Sigmoid colon (tissue), 7 donors: ENCODE results near the gene SACM1L. TPM values are rescaled to one million over a fixed set of nuclear protein-coding genes. Genes with fewer than 3 reads are reported as not detected.

ENCODE experiments used
- DNase-seq: peaks from one replicate; pipeline ENCODE4 v3.0.0-alpha.2; 2019
- H3K27ac ChIP-seq, 4 donors: fragments of 200-600 bp; sonication (generic); one replicate each; pipeline ENCODE4 v1.5.1; 2016 to 2019; ENCODE audit warnings: mild to moderate bottlenecking in 1 of 4
- H3K27me3 ChIP-seq, 3 donors: fragments of 200-600 bp; sonication (generic); one replicate each; pipeline ENCODE4 v1.5.1; 2019; ENCODE audit warnings: mild to moderate bottlenecking in 1 of 3
- H3K36me3 ChIP-seq, 4 donors: fragments of 200-600 bp; sonication (generic); one replicate each; pipeline ENCODE4 v1.5.1; 2016 to 2019
- H3K4me1 ChIP-seq, 4 donors: fragments of 200-600 bp; sonication (generic); one replicate each; pipeline ENCODE4 v1.5.1; 2017 to 2019
- H3K4me3 ChIP-seq, 4 donors: fragments of 200-600 bp; sonication (generic); one replicate each; pipeline ENCODE4 v1.5.1; 2017 to 2019; ENCODE audit warnings: mild to moderate bottlenecking in 2 of 4, moderate library complexity in 1 of 4
- H3K9me3 ChIP-seq, 4 donors: fragments of 200-600 bp in 3 of 4; sonication (generic) in 3 of 4; one replicate each; pipeline versions ENCODE4 v1.5.1 to v1.6.1; 2013 to 2019
- CTCF ChIP-seq, 4 experiments: fragments of 450-650 bp in 3 of 4; fragments of 200-600 bp in 1 of 4; IDR thresholded peaks; one replicate each; pipeline ENCODE4 v1.5.1; 2016 to 2019; ENCODE audit warnings: antibody characterized with exemption in 4 of 4, mild to moderate bottlenecking in 3 of 4, moderate library complexity in 2 of 4
- EP300 ChIP-seq, 4 donors: sonication (generic); formaldehyde crosslinking; IDR thresholded peaks; one replicate each; pipeline ENCODE4 v1.6.1; 2017; ENCODE audit warnings: antibody characterized with exemption in 4 of 4
- POLR2A ChIP-seq, 2 donors: fragments of 450-650 bp; IDR thresholded peaks; one replicate each; pipeline ENCODE4 v1.6.1; 2016; ENCODE audit warnings: antibody characterized with exemption in 2 of 2, mild to moderate bottlenecking in 2 of 2, moderate library complexity in 2 of 2
- POLR2AphosphoS5 ChIP-seq, 4 donors: sonication (generic); formaldehyde crosslinking; IDR thresholded peaks; one replicate each; pipeline ENCODE4 v1.6.1; 2017; ENCODE audit warnings: antibody characterized with exemption in 4 of 4
- WGBS, 2 donors: extraction: QIAGEN DNeasy Blood & Tissue Kit; methylation state at CpG; one replicate each; pipeline ENCODE4 v1.1.7; 2013; 5-methylcytosine and 5-hydroxymethylcytosine counted together
- intact Hi-C: fragments of 100-400 bp; cut with DNase I; formaldehyde crosslinking; loops from one replicate; pipeline ENCODE4 v1.15.1; 2023
- polyA plus RNA-seq, 3 donors: library from polyadenylated mRNA; stranded (reverse); fragments of 200-250 nt; gene quantifications; one replicate each; pipeline ENCODE4 v1.2.3, GENCODE V29; 2013
- total RNA-seq, 4 donors: library from RNA; depleted of rRNA; stranded (reverse); fragments of >200 nt; gene quantifications; one replicate each; pipeline ENCODE4 v1.1.0, GENCODE V29; 2016
- donor health status: healthy with polysubstance abuse.
- donor health status: Bipolar disorder and iron deficiency.
- donor health status: healthy.

The SACM1L gene
- total and polyA plus RNA-seq, 7 donors: 21.6 to 44.6 (median 38.5) TPM

GRCh38 chr3:45763303-45763675, 74.1 kb downstream of the SACM1L start:
- intact Hi-C loops: loop anchor here (5.0 to 10.0 kb wide), 3 partner anchors 79 to 682 kb away; partner anchors contain the start of gene LZTFL1
- TF ChIP-seq CTCF (IDR thresholded peaks at IDR 0.05) (no peak), POLR2A (IDR thresholded peaks at IDR 0.05) (no peak), POLR2AphosphoS5 (IDR thresholded peaks at IDR 0.05) (no peak), EP300 (IDR thresholded peaks at IDR 0.05) (no peak)
- Histone ChIP-seq H3K36me3 (no peaks in the 10 kb centered on the region), H3K4me3 (no peak overlapping the region), H3K9me3 (no peaks in the 10 kb centered on the region), H3K4me1 (peaks cover 0 to 5% (median 0%) of the 10 kb centered on the region in 4 donors), H3K27ac (no peak overlapping the region), H3K27me3 (no peaks in the 10 kb centered on the region)
- DNase-seq: no peak
- 95% methylated on average over 5 of the region's 5 CpGs for WGBS, 2 donors

GRCh38 chr3:45765266-45765851, 76.2 kb downstream of the SACM1L start:
- Histone ChIP-seq H3K4me1 (peaks cover 0 to 5% (median 0%) of the 10 kb centered on the region in 4 donors), H3K36me3 (no peaks in the 10 kb centered on the region), H3K27ac (no peak overlapping the region), H3K9me3 (no peaks in the 10 kb centered on the region), H3K4me3 (no peak overlapping the region), H3K27me3 (no peaks in the 10 kb centered on the region)
- intact Hi-C loops: loop anchor here (10.0 kb wide), 1 partner anchor 679 kb away; no protein-coding TSS in a partner anchor
- TF ChIP-seq CTCF (IDR thresholded peaks at IDR 0.05) (no peak), EP300 (IDR thresholded peaks at IDR 0.05) (no peak), POLR2A (IDR thresholded peaks at IDR 0.05) (no peak), POLR2AphosphoS5 (IDR thresholded peaks at IDR 0.05) (no peak)
- 94 to 95% methylated on average over 9 of the region's 9 CpGs for WGBS, 2 donors
- no peak for DNase-seq

GRCh38 chr3:45765958-45766357, 76.8 kb downstream of the SACM1L start:
- no peaks in the 10 kb centered on the region for H3K27me3 ChIP-seq
- H3K4me3 ChIP-seq: no peak overlapping the region
- no peak for DNase-seq
- WGBS, 2 donors: 89% methylated on average over 8 of the region's 8 CpGs
- intact Hi-C loops: loop anchor here (10.0 kb wide), 1 partner anchor 679 kb away; no protein-coding TSS in a partner anchor
- H3K4me1 ChIP-seq: peaks cover 0 to 5% (median 0%) of the 10 kb centered on the region in 4 donors
- TF ChIP-seq POLR2AphosphoS5 (IDR thresholded peaks at IDR 0.05) (no peak), CTCF (IDR thresholded peaks at IDR 0.05) (no peak), POLR2A (IDR thresholded peaks at IDR 0.05) (no peak), EP300 (IDR thresholded peaks at IDR 0.05) (no peak)
- no peaks in the 10 kb centered on the region for H3K9me3 ChIP-seq
- H3K27ac ChIP-seq: no peak overlapping the region
- H3K36me3 ChIP-seq: no peaks in the 10 kb centered on the region

GRCh38 chr3:45771166-45771775, 82.1 kb downstream of the SACM1L start:
- intact Hi-C loops: no loop called here
- TF ChIP-seq CTCF (IDR thresholded peaks at IDR 0.05) (no peak), EP300 (IDR thresholded peaks at IDR 0.05) (no peak), POLR2AphosphoS5 (IDR thresholded peaks at IDR 0.05) (no peak), POLR2A (IDR thresholded peaks at IDR 0.05) (no peak)
- Histone ChIP-seq H3K4me1 (no peaks in the 10 kb centered on the region), H3K27ac (no peak overlapping the region), H3K36me3 (no peaks in the 10 kb centered on the region), H3K9me3 (no peaks in the 10 kb centered on the region), H3K4me3 (no peak overlapping the region), H3K27me3 (no peaks in the 10 kb centered on the region)
- WGBS, 2 donors: 96 to 97% methylated on average over 9 of the region's 9 CpGs
- DNase-seq: no peak
